Mesenteric fat pad (tissue), 1 donor: ENCODE results near the gene KLK6. TPM values are rescaled to one million over a fixed set of nuclear protein-coding genes. Genes with fewer than 3 reads are reported as not detected.

Source experiments
- DNase-seq: peaks from one replicate; pipeline ENCODE4 v3.0.0-alpha.2; 2020; ENCODE audit warnings: low spot score
- total RNA-seq: library from RNA; stranded (reverse); fragmentation: NEBNext Ultra II Directional; extraction: Animal tissue kit (Norgen Biotek cat#: 25700); gene quantifications from one replicate; pipeline ENCODE4 v1.2.1, GENCODE V29; 2021
- donor health status: DM: yes; HTN: yes; CAD: no.

KLK6 gene
- total RNA-seq, 1 donor from 2014 or later: not detected

DNA sequence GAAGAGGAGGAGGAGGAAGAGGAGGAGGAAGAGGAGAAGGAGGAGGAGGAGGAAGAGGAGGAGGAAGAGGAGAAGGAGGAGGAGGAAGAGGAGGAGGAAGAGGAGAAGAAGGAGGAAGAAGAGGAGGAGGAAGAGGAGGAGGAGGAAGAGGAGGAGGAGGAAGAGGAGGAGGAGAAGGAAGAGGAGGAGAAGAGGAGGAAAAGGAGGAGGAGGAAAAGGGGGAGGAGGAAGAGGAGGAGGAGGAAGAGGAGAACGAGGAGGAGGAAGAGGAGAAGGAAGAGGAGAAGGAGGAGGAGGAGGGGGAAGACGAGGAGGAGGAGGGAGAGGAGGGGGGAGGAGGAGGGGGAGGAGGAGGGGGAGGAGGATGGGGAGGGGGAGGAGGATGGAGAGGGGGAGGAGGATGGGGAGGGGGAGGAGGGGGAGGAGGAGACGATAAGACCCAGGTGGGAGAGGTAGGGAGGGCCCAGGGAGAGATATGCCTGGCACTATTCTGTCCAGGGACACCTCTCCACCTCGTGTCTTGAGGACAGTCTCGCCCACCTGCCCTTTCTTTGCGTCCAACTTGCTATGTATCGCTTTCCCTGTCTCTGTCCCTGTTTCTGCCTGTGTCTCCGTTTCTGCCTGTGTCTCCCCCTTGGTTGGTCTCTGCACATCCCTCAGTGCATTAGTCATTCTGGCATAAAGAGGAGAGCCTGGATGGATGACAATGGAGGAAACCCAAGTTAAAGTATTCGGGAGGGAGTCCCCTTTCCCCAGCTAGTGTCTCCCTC is 9.5 kb downstream of the KLK6 start:
- no peak for DNase-seq

DNA sequence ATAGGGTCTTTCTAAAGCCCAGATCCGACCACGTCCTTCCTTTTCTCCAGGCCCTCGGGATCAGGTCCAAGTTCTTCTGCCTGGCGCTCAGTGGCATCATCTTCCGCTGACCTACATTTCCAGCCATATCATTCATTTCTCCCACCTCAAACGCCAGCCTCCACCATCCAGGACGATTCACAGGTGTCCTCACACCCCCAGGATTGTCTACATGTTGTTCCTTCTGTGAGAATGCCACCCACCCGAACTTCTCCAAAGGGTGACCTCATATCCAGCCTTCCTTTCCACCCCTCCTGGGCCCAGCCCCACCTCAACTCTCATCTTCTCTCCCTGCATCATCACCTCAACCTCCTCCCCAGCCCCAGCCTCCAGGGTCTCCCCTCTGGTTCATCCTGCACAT is 11.8 kb downstream of the KLK6 start:
- DNase-seq: no peak

DNA sequence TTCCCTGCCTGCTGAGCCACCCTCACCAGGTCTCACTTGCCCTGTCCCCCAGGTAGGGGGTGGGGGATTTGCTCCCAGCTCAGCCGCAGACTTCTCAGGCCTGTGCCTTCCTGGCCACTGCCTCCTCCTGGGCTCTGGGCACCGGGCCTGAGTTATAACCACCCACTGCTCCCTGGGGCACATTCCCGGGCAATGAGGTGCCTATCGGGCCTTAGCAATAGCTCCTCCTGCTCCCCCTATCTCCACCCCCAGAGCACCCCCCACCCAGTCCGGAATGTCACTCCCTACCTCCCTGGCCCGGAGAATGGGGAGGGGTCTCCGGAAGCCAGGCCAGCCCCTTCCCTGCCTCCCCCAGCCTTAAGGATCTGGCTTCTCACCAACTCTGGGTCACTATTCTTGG is 16.5 kb downstream of the KLK6 start, which contains the start of gene KLK5:
Gene KLK5 (minus strand): TSS at position 129 of the 400 bp plus-strand sequence. CDS start 381 bp downstream, outside the sequence.
- no peak for DNase-seq

DNA sequence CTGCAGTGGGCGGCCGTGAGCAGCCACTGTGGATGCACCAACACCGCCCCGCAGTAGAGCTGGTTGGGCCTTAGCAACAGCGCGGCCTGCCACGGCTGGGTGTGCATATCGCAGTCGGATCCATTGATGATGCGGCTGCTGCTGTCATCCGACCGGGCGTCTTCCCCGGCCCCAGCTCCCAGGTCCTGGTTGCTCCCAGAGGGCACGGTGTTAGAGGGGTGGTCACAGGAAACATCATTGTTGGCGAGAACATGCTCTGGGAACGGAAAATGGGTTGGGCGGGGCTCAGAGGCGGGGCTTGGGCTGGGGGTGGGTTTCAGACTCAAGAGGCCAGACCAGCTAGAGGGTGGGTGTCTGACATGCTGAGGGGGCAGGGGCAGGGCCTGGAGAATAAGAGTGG is 19.5 kb downstream of the KLK6 start:
- no peak for DNase-seq

DNA sequence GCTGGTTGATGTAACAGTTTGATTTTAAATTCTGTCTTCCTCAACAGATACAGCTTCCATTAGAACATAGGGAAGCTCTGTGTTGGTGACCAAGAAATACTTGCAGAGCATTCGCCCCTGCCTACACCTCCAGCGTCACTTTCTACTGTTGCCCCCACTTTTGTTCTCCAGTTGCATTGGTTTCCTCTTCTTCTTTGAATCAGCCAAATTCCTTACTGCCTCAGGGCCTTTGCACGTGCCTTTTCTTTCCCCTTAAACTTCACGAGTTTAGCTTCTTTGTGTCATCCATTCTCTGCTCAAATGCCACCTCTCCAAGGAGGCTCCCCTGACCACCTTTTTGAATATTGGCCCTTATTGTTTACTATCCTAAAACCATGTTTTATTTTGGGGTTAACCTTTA is 22.3 kb downstream of the KLK6 start:
- DNase-seq: no peak

- no peak for DNase-seq
These were observed 24.6 kb downstream of the KLK6 start for GRCh38 chr19:50944795-50945194.

DNA sequence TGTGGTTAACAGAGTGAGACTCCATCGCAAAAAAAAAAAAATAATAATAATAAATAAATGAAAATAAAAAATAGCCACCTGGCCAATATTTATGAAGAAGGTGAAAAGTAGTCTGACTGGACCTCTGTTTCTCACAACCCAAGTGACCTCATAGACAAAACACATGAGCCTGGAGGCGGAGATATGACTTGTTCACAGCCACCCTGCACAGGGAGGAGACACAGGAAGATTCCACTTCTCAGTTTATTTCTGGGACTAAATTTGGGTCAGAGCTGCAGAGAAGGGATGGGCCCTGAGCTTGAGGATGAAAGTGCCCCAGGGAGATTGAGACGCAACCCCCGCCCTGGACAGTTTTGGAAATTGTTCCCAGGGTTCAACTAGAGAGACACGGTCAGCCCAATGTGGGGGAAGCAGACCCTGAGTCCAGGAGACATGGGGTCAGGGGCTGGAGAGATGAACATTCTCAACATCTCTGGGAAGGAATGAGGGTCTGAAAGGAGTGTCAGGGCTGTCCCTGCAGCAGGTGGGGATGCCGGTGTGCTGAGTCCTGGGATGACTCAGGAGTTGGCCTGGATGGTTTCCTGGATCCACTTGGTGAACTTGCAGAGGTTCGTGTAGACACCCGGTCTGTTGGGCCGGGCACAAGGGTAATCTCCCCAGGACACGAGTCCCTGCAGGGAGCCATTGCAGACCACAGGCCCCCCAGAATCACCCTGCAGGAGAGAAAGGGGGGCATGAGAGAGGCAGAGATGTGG is 26.1 kb downstream of the KLK6 start:
- no peak for DNase-seq

- DNase-seq: no peak
These were observed 29.8 kb downstream of the KLK6 start for GRCh38 chr19:50939596-50939995.

DNA sequence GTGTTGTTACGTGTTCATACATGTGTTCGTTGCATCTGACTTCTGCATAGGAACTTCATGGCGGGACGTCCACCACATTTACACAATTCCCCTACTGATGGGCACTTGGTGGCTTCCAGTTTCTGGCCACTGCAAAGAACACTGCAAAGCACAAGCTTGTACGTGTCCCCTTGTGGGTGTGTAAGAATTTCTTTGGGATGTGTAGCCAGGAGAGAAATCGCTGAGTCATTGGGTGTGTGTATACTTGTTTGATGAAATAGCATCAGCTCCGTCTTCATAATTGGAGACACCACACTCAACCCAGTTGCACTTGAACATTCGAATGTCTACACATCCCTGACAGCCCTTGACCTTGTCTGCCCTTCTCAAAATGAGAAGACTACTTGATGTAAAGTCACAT is 35.8 kb downstream of the KLK6 start:
- no peak for DNase-seq

DNA sequence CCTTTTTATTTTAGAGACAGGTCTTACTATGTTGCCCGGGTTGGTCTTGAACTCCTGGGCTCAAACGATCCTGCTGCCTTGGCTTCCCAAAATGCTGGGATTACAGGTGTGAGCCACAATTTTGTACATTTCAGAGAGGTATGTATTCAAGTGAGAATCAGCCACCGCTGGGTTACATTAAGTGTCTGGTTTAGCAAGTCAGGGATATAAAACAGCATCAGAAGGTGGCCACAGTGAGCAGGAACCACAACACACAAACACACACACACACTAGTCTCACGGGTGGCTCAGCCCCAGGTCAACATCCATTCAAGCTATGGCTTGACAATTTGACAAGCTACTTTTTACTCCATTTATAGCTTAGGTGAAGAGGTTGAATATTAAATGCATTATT is 36.7 kb downstream of the KLK6 start:
- DNase-seq: no peak

- DNase-seq: no peak
These were observed 37.2 kb downstream of the KLK6 start for GRCh38 chr19:50932018-50932689.

DNA sequence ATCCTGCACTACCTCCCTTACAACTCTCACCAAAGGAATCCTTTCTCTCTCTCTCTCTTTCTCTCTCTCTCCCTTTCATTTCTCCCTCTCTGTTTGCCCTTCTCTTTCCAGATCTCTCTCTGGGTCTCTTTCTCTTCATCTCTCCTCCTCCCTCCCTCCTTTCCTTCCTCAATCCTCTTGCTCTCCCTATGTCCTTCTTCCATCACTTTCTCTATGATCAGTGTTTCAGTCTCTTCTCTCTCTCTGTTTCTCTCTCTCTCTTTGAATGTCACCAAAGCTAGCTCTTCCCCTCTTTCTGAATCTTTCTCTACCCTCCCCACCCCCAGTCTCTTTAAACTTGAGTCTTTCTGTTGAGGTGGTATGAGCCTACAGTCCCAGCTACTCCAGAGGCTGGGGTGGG is 38.4 kb downstream of the KLK6 start:
- DNase-seq: no peak

DNA sequence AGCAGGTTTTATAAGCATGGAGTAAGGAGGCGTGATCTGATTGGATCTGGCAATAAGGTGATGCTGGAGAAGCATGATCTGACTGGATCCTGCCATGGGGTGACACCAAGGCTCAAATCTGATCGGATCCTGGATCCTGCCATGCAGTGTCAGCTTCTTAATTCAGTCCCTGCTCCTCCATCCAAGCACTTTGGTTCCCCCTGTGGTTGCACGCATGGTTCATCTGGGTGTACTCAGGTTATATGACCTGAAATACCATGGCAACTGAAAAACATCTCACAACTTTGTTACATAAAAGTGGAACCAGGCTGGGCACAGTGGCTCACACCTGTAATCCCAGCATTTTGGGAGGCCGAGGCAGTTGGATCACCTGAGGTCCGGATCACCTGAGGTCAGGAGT is 40.6 kb downstream of the KLK6 start:
- DNase-seq: no peak

DNA sequence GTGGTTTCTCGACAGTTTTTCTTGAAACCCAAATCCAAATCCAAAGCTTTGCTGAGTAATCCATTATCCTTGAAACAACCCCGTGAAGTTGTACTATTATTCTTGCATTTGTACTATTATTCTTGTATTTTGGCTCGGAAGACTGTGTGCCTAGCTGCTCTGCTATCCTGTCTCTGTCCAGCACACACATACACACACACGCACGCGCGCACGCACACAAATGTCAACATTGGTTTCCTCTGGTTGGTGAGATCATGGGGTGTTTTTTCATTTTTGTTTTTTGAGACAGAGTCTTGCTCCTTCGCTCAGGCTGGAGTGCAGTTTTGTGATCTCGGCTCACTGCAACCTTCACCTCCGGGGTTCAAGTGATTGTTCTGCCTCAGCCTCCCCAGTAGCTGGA is 43.2 kb downstream of the KLK6 start:
- DNase-seq: no peak

DNA sequence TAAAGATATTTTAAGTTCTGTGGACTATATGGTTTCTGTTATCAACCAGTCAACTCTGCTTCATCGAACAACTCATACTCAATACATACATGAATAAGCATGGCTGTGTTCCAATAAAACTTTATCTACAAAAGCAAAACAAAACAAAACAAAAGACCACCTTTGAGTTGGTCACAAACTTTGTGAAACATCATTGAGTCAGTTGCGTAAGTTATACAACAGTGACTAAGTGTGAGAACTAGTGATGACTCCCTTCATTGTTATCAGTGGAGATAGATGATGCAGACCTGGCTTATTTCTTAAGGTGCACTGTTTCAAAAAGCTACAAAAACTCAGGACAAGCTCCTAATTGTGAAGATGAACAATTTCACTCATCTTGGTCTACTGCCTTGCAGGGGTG is 43.7 kb downstream of the KLK6 start:
- no peak for DNase-seq

GRCh38 chr19:50924586-50924985 is 44.8 kb downstream of the KLK6 start:
- no peak for DNase-seq

- DNase-seq: no peak
These were observed 47.0 kb downstream of the KLK6 start for GRCh38 chr19:50922317-50922853.

DNA sequence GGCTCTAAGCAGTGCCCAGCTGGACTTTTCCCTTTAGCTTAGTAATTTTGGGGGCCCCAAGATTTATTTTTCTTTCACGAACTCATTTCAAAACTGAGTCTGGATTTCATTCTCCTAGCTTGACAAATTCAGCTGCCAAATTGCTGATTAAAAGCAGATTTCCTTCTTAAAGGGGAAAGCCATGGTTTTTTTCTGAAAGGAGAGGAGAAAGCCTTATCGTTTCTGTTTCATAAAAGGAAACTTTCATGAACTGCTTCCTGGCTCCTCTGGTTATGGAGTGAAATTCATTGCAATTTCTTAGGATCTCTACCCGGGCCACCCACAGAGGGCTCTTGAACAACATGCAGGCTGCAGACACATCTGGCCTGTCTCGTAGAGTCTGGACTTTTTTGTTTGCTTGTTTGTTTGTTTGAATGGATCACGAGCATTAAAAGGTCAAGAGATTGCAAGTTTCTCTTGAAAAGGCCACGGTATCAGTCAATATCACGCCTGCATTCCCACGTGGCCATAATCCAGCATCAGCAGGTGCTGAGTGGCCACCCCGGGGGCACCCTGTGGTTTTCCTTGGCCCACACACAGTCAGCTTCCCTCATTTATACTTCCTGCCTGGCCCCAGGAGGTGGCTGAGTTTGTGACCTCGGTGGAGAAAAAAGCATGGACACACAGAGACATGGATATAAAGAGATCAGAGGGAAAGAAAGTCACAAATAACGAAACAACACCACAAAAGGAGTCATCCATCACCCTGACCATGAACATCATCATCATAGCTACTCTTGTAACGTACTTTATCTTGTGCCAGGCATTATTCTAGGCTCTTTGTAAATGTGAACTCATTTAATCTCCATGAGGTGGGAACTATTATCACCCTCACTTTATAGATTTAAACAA is 47.7 kb downstream of the KLK6 start:
- no peak for DNase-seq

GRCh38 chr19:50916069-50916468 is 53.3 kb downstream of the KLK6 start:
- DNase-seq: no peak

- DNase-seq: no peak
These were observed 56.4 kb downstream of the KLK6 start for GRCh38 chr19:50912727-50913716.
